Neural progenitor cell (in vitro differentiated cells): ENCODE results near the gene SIRT5. TPM values are rescaled to one million over a fixed set of nuclear protein-coding genes. Genes with fewer than 3 reads are reported as not detected.

Source experiments
- DNase-seq: peaks from one replicate; pipeline ENCODE4 v3.0.0-alpha.2; 2016; ENCODE audit warnings: low spot score
- H2AFZ ChIP-seq: fragments of 200-600 bp; sonication (generic); replicated peaks from 2 replicates; pipeline ENCODE4 v1.6.1; 2016; ENCODE audit warnings: antibody characterized with exemption
- H3F3A ChIP-seq: fragments of 200-600 bp; sonication (generic); 2 replicates; pipeline ENCODE4 v1.6.1; 2016; ENCODE audit warnings: antibody characterized with exemption, low read depth
- H3K27ac ChIP-seq: fragments of 200-600 bp; sonication (generic); 2 replicates; pipeline ENCODE4 v1.5.1; 2016; ENCODE audit warnings: mild to moderate bottlenecking
- H3K27me3 ChIP-seq: fragments of 200-600 bp; sonication (generic); 2 replicates; pipeline ENCODE4 v1.6.1; 2016; ENCODE audit warnings: mild to moderate bottlenecking, moderate library complexity
- H3K36me3 ChIP-seq: fragments of 200-600 bp; sonication (generic); 2 replicates; pipeline ENCODE4 v1.5.1; 2016
- H3K4me1 ChIP-seq: fragments of 200-600 bp; sonication (generic); 2 replicates; pipeline ENCODE4 v1.6.1; 2016; ENCODE audit warnings: mixed run types
- H3K4me2 ChIP-seq: fragments of 200-600 bp; sonication (generic); 2 replicates; pipeline ENCODE4 v1.6.1; 2016
- H3K4me3 ChIP-seq: fragments of 200-600 bp; sonication (generic); 2 replicates; pipeline ENCODE4 v1.5.1; 2016
- H3K79me2 ChIP-seq: fragments of 200-600 bp; sonication (generic); 2 replicates; pipeline ENCODE4 v1.6.1; 2016; ENCODE audit warnings: low read depth
- H3K9ac ChIP-seq: fragments of 200-600 bp; sonication (generic); 2 replicates; pipeline ENCODE4 v1.6.1; 2016
- H3K9me3 ChIP-seq: fragments of 200-600 bp; sonication (generic); 2 replicates; pipeline ENCODE4 v1.5.1; 2016; ENCODE audit warnings: low read depth
- H4K20me1 ChIP-seq: fragments of 200-600 bp; sonication (generic); 2 replicates; pipeline ENCODE4 v1.6.1; 2016; ENCODE audit warnings: low read depth
- H3K27ac Mint-ChIP-seq: 3 replicates; pipeline ENCODE4 v1.8.0; 2021; ENCODE audit warnings: mixed read lengths
- H3K27me3 Mint-ChIP-seq: 2 replicates; pipeline ENCODE4 v1.8.0; 2022; ENCODE audit warnings: low read depth, mild to moderate bottlenecking, inconsistent platforms, moderate library complexity, mixed read lengths; ENCODE audit not compliant: insufficient read depth
- H3K36me3 Mint-ChIP-seq: 3 replicates; pipeline ENCODE4 v1.8.0; 2021; ENCODE audit warnings: mixed read lengths
- H3K4me1 Mint-ChIP-seq: 3 replicates; pipeline ENCODE4 v1.8.0; 2021; ENCODE audit warnings: mixed read lengths
- H3K4me3 Mint-ChIP-seq: 3 replicates; pipeline ENCODE4 v1.8.0; 2021; ENCODE audit warnings: mild to moderate bottlenecking, moderate library complexity, mixed read lengths
- H3K9me3 Mint-ChIP-seq: 3 replicates; pipeline ENCODE4 v1.8.0; 2020; ENCODE audit warnings: mixed read lengths
- EZH2 ChIP-seq: fragments of 200-600 bp; sonication (generic); IDR thresholded peaks from 2 replicates; pipeline ENCODE4 v1.6.1; 2017; ENCODE audit warnings: antibody characterized with exemption, mild to moderate bottlenecking, moderate library complexity
- EZH2phosphoT487 ChIP-seq: fragments of 200-600 bp; sonication (generic); IDR thresholded peaks from 2 replicates; pipeline ENCODE4 v1.6.1; 2017; ENCODE audit warnings: antibody characterized with exemption
- total RNA-seq: library from RNA; depleted of rRNA; stranded (reverse); fragments of >200 nt; gene quantifications from 2 replicates; pipeline ENCODE4 v1.2.3, GENCODE V29; 2015; ENCODE audit warnings: low replicate concordance
- TF ChIP-seq, protein P1 (sequence below): fragments of 200-600 bp; sonication (generic); IDR thresholded peaks from 2 replicates; pipeline ENCODE4 v1.5.1; 2017; ENCODE audit warnings: antibody characterized with exemption, mild to moderate bottlenecking

Gene SIRT5
- total RNA-seq, 1 donor from 2014 or later: 18.2 TPM

DNA sequence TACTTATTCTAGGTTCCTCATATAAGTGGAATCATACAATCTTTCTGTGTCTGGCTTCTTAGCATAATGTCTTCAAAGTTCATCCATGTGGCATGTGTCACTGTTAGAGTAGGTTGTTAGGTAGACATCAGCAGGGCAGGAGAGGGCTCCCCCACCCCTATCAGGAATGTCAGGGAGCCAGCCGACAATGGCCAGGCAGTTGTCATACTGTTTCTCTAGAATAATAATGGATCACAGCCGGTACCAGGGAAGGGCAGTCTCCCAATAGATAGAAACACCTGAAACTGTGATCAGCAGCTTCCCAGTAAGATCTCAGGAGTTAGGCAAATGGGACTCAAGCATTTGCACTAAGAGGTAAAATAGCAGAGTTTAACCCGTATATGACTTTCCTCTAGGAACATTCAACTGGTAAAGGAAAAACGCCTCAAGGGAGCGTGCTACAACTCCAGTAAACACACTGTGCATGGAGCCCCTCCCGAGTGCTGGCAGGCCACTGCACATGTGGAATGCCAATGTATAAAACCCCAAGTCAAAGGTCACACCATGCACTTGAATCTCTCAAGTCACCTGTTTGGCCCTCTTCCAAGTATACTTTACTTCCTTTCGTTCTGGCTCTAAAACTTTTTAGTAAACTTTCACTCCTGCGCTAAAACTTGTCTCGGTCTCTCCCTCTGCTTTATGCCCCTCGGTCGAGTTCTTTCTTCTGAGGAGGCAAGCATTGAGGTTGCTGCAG, 29.8 kb upstream of the SIRT5 start:
- Mint-ChIP-seq H3K27me3 (peaks cover 14% of the 10 kb centered on the region), H3K9me3 (peaks cover 42% of the 10 kb centered on the region), H3K4me3 (no peak overlapping the region), H3K27ac (peak overlapping the region; percentile 7), H3K4me1 (peaks cover 23% of the 10 kb centered on the region), H3K36me3 (peaks cover 6% of the 10 kb centered on the region)
- H3K4me2 ChIP-seq: no peak overlapping the region
- no peaks in the 10 kb centered on the region for H3K9me3 ChIP-seq
- no peak overlapping the region for H3K4me3 ChIP-seq
- H2AFZ ChIP-seq: no peak overlapping the region
- TF ChIP-seq EZH2phosphoT487 (no peak), EZH2 (no peak)
- TF ChIP-seq, protein P1, sequence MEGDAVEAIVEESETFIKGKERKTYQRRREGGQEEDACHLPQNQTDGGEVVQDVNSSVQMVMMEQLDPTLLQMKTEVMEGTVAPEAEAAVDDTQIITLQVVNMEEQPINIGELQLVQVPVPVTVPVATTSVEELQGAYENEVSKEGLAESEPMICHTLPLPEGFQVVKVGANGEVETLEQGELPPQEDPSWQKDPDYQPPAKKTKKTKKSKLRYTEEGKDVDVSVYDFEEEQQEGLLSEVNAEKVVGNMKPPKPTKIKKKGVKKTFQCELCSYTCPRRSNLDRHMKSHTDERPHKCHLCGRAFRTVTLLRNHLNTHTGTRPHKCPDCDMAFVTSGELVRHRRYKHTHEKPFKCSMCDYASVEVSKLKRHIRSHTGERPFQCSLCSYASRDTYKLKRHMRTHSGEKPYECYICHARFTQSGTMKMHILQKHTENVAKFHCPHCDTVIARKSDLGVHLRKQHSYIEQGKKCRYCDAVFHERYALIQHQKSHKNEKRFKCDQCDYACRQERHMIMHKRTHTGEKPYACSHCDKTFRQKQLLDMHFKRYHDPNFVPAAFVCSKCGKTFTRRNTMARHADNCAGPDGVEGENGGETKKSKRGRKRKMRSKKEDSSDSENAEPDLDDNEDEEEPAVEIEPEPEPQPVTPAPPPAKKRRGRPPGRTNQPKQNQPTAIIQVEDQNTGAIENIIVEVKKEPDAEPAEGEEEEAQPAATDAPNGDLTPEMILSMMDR: no peak
- H4K20me1 ChIP-seq: no peaks in the 10 kb centered on the region
- H3K27me3 ChIP-seq: peaks cover 5% of the 10 kb centered on the region
- H3F3A ChIP-seq: peaks cover 18% of the 10 kb centered on the region
- no peaks in the 10 kb centered on the region for H3K79me2 ChIP-seq
- H3K36me3 ChIP-seq: no peaks in the 10 kb centered on the region
- H3K4me1 ChIP-seq: peaks cover 14% of the 10 kb centered on the region
- H3K27ac ChIP-seq: no peak overlapping the region
- DNase-seq: no peak
- H3K9ac ChIP-seq: no peak overlapping the region

DNA sequence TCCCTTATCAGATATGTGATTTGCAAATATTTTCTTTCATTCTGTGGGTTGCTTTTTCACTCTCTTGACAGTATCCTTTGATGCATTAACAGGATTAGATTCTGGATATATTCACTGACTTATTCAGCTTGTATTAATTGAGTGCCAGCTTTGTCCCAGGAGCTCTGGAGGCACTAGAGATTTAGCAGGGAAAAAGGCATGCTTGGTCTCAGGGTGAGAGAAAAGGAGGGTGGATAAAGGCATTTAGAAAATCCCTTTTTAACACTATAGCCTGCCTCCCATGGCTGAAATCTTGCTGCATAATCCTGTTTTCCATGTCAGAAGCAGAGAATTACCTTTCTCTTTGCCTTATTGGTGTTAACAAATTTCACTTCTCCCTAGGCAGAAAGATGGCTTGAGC, 28.5 kb upstream of the SIRT5 start:
- TF ChIP-seq EZH2phosphoT487: peak; percentile 83
- TF ChIP-seq EZH2: no peak
- peak overlapping the region; percentile 46 for H3K27ac ChIP-seq
- no peak overlapping the region for H3K27ac Mint-ChIP-seq
- peaks cover 5% of the 10 kb centered on the region for H3K27me3 ChIP-seq
- H3K4me2 ChIP-seq: no peak overlapping the region
- peaks cover 14% of the 10 kb centered on the region for H3K4me1 ChIP-seq
- DNase-seq: peak; percentile 54
- H3K36me3 ChIP-seq: no peaks in the 10 kb centered on the region
- peaks cover 25% of the 10 kb centered on the region for H3K4me1 Mint-ChIP-seq
- H3K4me3 ChIP-seq: no peak overlapping the region
- no peak overlapping the region for H3K4me3 Mint-ChIP-seq
- peaks cover 15% of the 10 kb centered on the region for H3K27me3 Mint-ChIP-seq
- H3K36me3 Mint-ChIP-seq: peaks cover 6% of the 10 kb centered on the region
- no peak overlapping the region for H2AFZ ChIP-seq
- no peaks in the 10 kb centered on the region for H3K9me3 ChIP-seq
- peaks cover 36% of the 10 kb centered on the region for H3K9me3 Mint-ChIP-seq
- H3K79me2 ChIP-seq: no peaks in the 10 kb centered on the region
- H4K20me1 ChIP-seq: no peaks in the 10 kb centered on the region
- no peak overlapping the region for H3K9ac ChIP-seq
- peaks cover 18% of the 10 kb centered on the region for H3F3A ChIP-seq

DNA sequence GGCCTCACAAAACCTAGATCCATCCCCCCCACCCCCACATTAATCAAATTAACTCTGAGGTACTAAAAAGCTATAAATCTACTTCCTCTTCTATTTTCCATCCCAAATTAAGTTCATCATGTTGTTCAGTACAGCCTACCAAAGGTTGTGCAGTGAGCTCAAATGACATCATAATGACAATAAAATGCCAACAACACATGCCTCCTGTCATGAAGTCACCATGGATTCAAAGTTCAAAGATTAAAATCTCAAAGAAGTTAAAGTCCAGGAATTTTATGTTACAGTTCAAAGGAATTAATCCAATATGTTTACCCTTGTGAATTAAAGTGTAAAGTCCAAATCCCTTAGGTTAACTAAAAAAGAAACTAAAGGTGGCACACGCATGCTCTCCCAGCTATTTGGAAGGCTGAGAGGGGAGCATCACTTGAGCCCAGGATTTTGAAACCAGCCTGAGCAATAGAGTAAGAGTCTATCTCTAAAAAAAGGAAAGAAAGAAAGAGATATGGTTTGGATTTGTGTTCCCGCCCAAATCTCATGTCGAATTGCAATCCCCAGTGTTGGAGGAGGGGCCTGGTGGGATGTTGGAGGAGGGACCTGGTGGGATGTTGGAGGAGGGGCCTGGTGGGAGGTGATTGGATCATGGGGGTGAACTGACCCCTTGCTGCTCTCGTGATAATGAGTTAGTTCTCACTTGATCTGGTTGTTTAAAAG, 25.7 kb upstream of the SIRT5 start:
- TF ChIP-seq EZH2phosphoT487 (no peak), EZH2 (no peak)
- TF ChIP-seq, protein P1: no peak
- H3K9me3 Mint-ChIP-seq: peaks cover 23% of the 10 kb centered on the region
- DNase-seq: no peak

DNA sequence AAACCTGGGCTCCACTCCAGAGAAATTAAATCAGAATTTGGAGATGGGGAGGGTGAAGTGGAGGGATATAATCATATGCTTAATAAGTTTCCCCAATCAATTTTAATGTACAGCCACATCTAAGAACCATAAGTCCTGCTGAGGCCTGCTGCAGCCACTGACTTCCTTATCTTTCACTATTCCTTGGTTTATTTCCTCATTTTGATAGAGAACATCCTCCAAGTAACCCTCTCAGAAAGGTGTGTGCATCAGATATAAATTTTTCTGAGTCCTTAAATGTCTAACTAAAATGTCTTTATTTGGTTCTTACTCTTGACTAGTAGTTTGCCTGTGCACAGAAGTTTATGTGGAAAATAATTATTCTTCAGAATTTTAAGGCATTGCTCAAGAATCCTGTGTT, 23.7 kb upstream of the SIRT5 start:
- H3K4me2 ChIP-seq: no peak overlapping the region
- no peak overlapping the region for H3K4me3 ChIP-seq
- H3K4me3 Mint-ChIP-seq: no peak overlapping the region
- H3K27ac ChIP-seq: no peak overlapping the region
- no peak overlapping the region for H2AFZ ChIP-seq
- no peaks in the 10 kb centered on the region for H3K9me3 ChIP-seq
- peaks cover 10% of the 10 kb centered on the region for H3K27me3 Mint-ChIP-seq
- H3K9ac ChIP-seq: no peak overlapping the region
- peaks cover 27% of the 10 kb centered on the region for H3K4me1 ChIP-seq
- TF ChIP-seq EZH2 (no peak), EZH2phosphoT487 (no peak)
- TF ChIP-seq, protein P1: no peak
- no peaks in the 10 kb centered on the region for H4K20me1 ChIP-seq
- H3K4me1 Mint-ChIP-seq: peaks cover 38% of the 10 kb centered on the region
- DNase-seq: no peak
- no peaks in the 10 kb centered on the region for H3K79me2 ChIP-seq
- H3K9me3 Mint-ChIP-seq: peaks cover 9% of the 10 kb centered on the region
- peaks cover 19% of the 10 kb centered on the region for H3F3A ChIP-seq
- H3K36me3 ChIP-seq: no peaks in the 10 kb centered on the region
- no peak overlapping the region for H3K27ac Mint-ChIP-seq
- peaks cover 5% of the 10 kb centered on the region for H3K27me3 ChIP-seq
- H3K36me3 Mint-ChIP-seq: no peaks in the 10 kb centered on the region

More for the DNA sequence above, 25.7 kb upstream of the SIRT5 start:
- Mint-ChIP-seq H3K27me3 (peaks cover 15% of the 10 kb centered on the region), H3K4me3 (no peak overlapping the region), H3K4me1 (peaks cover 27% of the 10 kb centered on the region), H3K36me3 (no peaks in the 10 kb centered on the region), H3K27ac (no peak overlapping the region)
- Histone ChIP-seq H4K20me1 (no peaks in the 10 kb centered on the region), H3K9ac (no peak overlapping the region), H2AFZ (peak overlapping the region; percentile 27), H3K9me3 (no peaks in the 10 kb centered on the region), H3K4me1 (peaks cover 14% of the 10 kb centered on the region), H3K36me3 (no peaks in the 10 kb centered on the region), H3K27ac (no peak overlapping the region), H3K79me2 (no peaks in the 10 kb centered on the region), H3K27me3 (peaks cover 5% of the 10 kb centered on the region), H3F3A (peaks cover 18% of the 10 kb centered on the region), H3K4me2 (no peak overlapping the region), H3K4me3 (no peak overlapping the region)
